ENCODE results near the gene NT5M. TPM values are rescaled to one million over a fixed set of nuclear protein-coding genes. Genes with fewer than 3 reads are reported as not detected.
"Not testable (repeated sequence)": the region's sequence is repeated elsewhere in the genome, so short reads cannot be mapped to it uniquely, and the experiment has no call there.

The NT5M gene
- total RNA-seq, result 1 to 10 TPM; 1.8 to 2.9 TPM
- polyA plus RNA-seq (2013, experiment 1 of 2), result 1.4 TPM
- 2.3 TPM for polyA plus RNA-seq (2013, experiment 2 of 2)
- 0.27 to 6.1 (median 1.8) reads per million in 172 experiments for total RNA-seq

DNA sequence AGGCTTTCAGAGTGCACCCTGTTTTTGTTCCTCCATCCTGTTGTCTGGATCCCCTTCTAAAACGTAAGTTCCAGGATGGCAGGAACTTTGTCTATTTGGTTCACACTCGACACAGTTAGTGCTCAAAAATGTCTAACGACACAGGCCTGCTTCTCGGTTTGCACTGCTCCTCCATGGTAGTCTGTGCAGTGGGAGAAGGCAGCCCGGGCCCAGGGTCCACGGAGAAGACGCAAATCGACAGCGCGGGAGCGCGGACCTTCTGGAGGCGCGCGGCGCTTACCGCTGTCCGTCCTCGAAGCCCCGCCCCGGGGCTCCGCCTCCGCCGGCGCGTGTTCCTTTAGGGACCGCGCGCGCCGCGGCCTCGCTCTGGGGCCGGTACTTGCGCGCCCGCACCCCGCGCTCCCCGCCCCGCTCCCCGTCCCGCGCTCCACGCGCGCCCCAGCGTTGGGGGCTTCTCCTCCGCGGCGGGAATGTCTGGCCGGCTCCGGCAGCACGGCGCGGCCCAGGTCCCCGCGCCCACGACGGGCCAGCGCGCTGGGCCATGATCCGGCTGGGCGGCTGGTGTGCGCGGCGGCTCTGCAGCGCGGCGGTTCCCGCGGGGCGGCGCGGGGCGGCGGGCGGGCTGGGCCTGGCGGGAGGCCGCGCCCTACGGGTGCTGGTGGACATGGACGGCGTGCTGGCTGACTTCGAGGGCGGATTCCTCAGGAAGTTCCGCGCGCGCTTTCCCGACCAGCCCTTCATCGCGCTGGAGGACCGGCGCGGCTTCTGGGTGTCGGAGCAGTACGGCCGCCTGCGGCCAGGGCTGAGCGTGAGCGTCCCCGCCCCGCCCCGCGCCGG, at the start of gene NT5M:
NT5M (plus strand) TSS at position 364 of the 837 bp plus-strand sequence; CDS start at position 542, 178 bp downstream.
- Histone ChIP-seq H3K36me3 (ENCODE audit: insufficient read depth, low read length) (no peaks in the 10 kb centered on the region), H3K27ac (ENCODE audit: low read depth in 1 of 2, low read length in 2 of 2) (no peak within 1 kb of the TSS), H3K4me3 (ENCODE audit: low read length) (peak within 1 kb of the TSS; percentile 46), H3K4me1 (ENCODE audit: insufficient read depth, low read length) (peaks cover 45% of the 10 kb centered on the region), H3K27me3 (ENCODE audit: control insufficient read depth in 1 of 2, insufficient read depth in 2 of 2, low read length in 2 of 2) (no peaks in the 10 kb centered on the region), H3K9me3 (ENCODE audit: control insufficient read depth in 1 of 2, insufficient read depth in 1 of 2, low read length in 2 of 2) (no peaks in the 10 kb centered on the region)
- Mint-ChIP-seq H3K4me3 (peak within 1 kb of the TSS; percentile 88), H3K9me3 (no peaks in the 10 kb centered on the region), H3K4me1 (ENCODE audit: low read depth) (peaks cover 36% of the 10 kb centered on the region), H3K27ac (peak within 1 kb of the TSS; percentile 86), H3K36me3 (ENCODE audit: low read depth) (no peaks in the 10 kb centered on the region), H3K27me3 (no peaks in the 10 kb centered on the region)
- ATAC-seq (ENCODE audit: poor library complexity) (peak; percentile 61), DNase-seq (peak in 13 of 14 experiments; percentile 29 to 83 (median 59))
- POLR2A ChIA-PET, result interaction anchor here (1.3 kb wide), 1 partner anchor 22 kb away, joined by 9 read pairs; the partner anchor contains the start of gene COPS3
- CTCF ChIA-PET, result no interaction called here
- intact Hi-C loops (cut with DNase I, micrococcal nuclease), result loop anchor here in 1 of 2 experiments (5.0 kb wide), 1 partner anchor 66 kb away; the partner anchor contains the start of gene FLCN
- TF ChIP-seq, protein P1, sequence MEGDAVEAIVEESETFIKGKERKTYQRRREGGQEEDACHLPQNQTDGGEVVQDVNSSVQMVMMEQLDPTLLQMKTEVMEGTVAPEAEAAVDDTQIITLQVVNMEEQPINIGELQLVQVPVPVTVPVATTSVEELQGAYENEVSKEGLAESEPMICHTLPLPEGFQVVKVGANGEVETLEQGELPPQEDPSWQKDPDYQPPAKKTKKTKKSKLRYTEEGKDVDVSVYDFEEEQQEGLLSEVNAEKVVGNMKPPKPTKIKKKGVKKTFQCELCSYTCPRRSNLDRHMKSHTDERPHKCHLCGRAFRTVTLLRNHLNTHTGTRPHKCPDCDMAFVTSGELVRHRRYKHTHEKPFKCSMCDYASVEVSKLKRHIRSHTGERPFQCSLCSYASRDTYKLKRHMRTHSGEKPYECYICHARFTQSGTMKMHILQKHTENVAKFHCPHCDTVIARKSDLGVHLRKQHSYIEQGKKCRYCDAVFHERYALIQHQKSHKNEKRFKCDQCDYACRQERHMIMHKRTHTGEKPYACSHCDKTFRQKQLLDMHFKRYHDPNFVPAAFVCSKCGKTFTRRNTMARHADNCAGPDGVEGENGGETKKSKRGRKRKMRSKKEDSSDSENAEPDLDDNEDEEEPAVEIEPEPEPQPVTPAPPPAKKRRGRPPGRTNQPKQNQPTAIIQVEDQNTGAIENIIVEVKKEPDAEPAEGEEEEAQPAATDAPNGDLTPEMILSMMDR (IDR thresholded peaks at IDR 0.05), result no peak

DNA sequence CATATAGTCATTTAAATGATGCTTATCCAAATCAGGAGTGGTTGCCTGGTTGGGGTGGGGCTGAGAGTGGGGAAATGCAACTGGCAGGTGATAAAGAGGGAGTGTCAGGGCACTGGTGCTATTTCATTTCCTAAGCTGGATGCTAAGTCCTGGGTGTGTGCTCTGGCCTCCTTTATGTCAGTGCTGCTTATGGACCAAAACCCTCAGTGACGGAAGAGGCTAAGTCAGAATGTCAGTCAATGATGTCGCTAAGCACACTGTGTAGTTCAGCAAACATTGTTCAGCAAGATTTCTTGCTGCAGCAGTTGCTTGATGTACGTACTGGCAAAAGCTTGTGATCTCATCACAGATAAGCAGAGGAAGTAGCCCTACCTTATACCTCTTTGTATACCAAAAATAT, 49.8 kb upstream of the NT5M start:
- ATAC-seq (ENCODE audit: poor library complexity) (peak; percentile 65), DNase-seq (peak in 1 of 14 experiments; percentile 6)
- H3K4me3 ChIP-seq (ENCODE audit: low read length), result no peak overlapping the region
- H3K4me1 ChIP-seq (ENCODE audit: insufficient read depth, low read length), result peaks cover 2% of the 10 kb centered on the region
- H3K9me3 Mint-ChIP-seq, result no peaks in the 10 kb centered on the region
- ChIA-PET POLR2A (no interaction called here), CTCF (interaction anchor here (1.6 kb wide), 1 partner anchor 112 kb away, joined by 5 read pairs; no protein-coding TSS in a partner anchor)
- intact Hi-C loops (cut with DNase I, micrococcal nuclease), result no loop called here
- H3K36me3 ChIP-seq (ENCODE audit: insufficient read depth, low read length), result peaks cover 63% of the 10 kb centered on the region
- TF ChIP-seq, protein P1 (IDR thresholded peaks at IDR 0.05), result no peak
- H3K36me3 Mint-ChIP-seq (ENCODE audit: low read depth), result peaks cover 66% of the 10 kb centered on the region
- peak overlapping the region; percentile 61 for H3K27ac Mint-ChIP-seq
- no peaks in the 10 kb centered on the region for H3K9me3 ChIP-seq (ENCODE audit: control insufficient read depth in 1 of 2, insufficient read depth in 1 of 2, low read length in 2 of 2)
- H3K27me3 ChIP-seq (ENCODE audit: control insufficient read depth in 1 of 2, insufficient read depth in 2 of 2, low read length in 2 of 2), result no peaks in the 10 kb centered on the region
- peaks cover 7% of the 10 kb centered on the region for H3K4me1 Mint-ChIP-seq (ENCODE audit: low read depth)
- H3K27me3 Mint-ChIP-seq, result no peaks in the 10 kb centered on the region
- no peak overlapping the region for H3K4me3 Mint-ChIP-seq
- no peak overlapping the region for H3K27ac ChIP-seq (ENCODE audit: low read depth in 1 of 2, low read length in 2 of 2)

DNA sequence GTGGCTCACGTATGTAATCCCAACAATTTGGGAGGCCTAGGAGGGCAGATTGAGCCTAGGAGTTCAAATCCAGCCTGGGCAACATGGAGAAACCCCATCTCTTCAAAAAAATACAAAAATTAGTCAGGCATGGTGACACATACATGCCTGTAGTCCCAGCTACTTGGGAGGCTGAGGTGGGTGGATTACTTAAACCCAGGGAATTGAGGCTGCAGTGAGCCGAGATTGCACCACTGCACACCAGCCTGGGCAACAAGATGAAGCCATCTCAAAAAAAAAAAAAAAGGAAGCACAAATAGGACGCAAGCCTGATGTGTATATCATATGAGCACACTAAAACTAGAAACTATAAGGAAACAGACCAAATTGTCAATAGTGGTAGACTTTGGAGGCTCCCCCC, 49.1 kb upstream of the NT5M start:
- Mint-ChIP-seq H3K4me3 (no peak overlapping the region), H3K27ac (no peak overlapping the region), H3K36me3 (ENCODE audit: low read depth) (peaks cover 66% of the 10 kb centered on the region), H3K4me1 (ENCODE audit: low read depth) (peaks cover 7% of the 10 kb centered on the region), H3K27me3 (no peaks in the 10 kb centered on the region), H3K9me3 (no peaks in the 10 kb centered on the region)
- Histone ChIP-seq H3K27me3 (ENCODE audit: control insufficient read depth in 1 of 2, insufficient read depth in 2 of 2, low read length in 2 of 2) (no peaks in the 10 kb centered on the region), H3K36me3 (ENCODE audit: insufficient read depth, low read length) (peaks cover 63% of the 10 kb centered on the region), H3K27ac (ENCODE audit: low read depth in 1 of 2, low read length in 2 of 2) (no peak overlapping the region), H3K9me3 (ENCODE audit: control insufficient read depth in 1 of 2, insufficient read depth in 1 of 2, low read length in 2 of 2) (no peaks in the 10 kb centered on the region), H3K4me1 (ENCODE audit: insufficient read depth, low read length) (peaks cover 2% of the 10 kb centered on the region), H3K4me3 (ENCODE audit: low read length) (no peak overlapping the region)
- ChIA-PET POLR2A (no interaction called here), CTCF (interaction anchor here (1.6 kb wide), 1 partner anchor 112 kb away, joined by 5 read pairs; no protein-coding TSS in a partner anchor)
- TF ChIP-seq, protein P1 (IDR thresholded peaks at IDR 0.05), result no peak
- no peak for ATAC-seq (ENCODE audit: poor library complexity)
- intact Hi-C loops (cut with DNase I, micrococcal nuclease), result no loop called here
- no peak for DNase-seq

DNA sequence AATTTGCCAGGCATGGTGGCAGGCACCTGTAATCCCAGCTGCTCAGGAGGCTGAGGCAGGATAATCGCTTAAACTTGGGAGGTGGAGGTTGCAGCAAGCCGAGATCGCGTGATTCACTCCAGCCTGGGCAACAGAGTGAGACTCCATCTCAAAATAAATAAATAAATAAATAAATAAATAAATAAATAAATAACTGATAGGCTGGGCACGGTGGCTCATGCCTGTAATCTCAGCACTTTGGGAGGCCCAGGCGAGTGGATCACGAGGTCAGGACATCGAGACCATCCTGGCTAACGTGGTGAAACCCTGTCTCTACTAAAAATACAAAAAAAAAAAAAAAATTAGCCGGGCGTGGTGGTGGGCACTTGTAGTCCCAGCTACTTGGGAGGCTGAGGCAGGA, 47.5 kb upstream of the NT5M start:
- H3K9me3 Mint-ChIP-seq; H3K4me1 ChIP-seq (ENCODE audit: insufficient read depth, low read length); H3K27me3 Mint-ChIP-seq; H3K27ac Mint-ChIP-seq; H3K4me3 ChIP-seq (ENCODE audit: low read length); H3K4me1 Mint-ChIP-seq (ENCODE audit: low read depth); ATAC-seq (ENCODE audit: poor library complexity); DNase-seq; H3K9me3 ChIP-seq (ENCODE audit: control insufficient read depth in 1 of 2, insufficient read depth in 1 of 2, low read length in 2 of 2); intact Hi-C loops (cut with DNase I, micrococcal nuclease); H3K27ac ChIP-seq (ENCODE audit: low read depth in 1 of 2, low read length in 2 of 2); H3K27me3 ChIP-seq (ENCODE audit: control insufficient read depth in 1 of 2, insufficient read depth in 2 of 2, low read length in 2 of 2); H3K4me3 Mint-ChIP-seq: not testable (repeated sequence)
- peaks cover 67% of the 10 kb centered on the region for H3K36me3 ChIP-seq (ENCODE audit: insufficient read depth, low read length)
- peaks cover 72% of the 10 kb centered on the region for H3K36me3 Mint-ChIP-seq (ENCODE audit: low read depth)
- ChIA-PET CTCF (interaction anchor here (1.0 to 1.1 kb wide), 2 partner anchors 9 to 14 kb away, joined by 3 to 4 read pairs; no protein-coding TSS in a partner anchor), POLR2A (interaction anchor here (0.7 to 1.8 kb wide), 2 partner anchors 19 to 23 kb away, joined by 3 to 5 read pairs; partner anchors contain the start of gene FLCN)

Data from CD4-positive, alpha-beta T cell (primary cell).